Smooth muscle cell (in vitro differentiated cells): ENCODE results near the gene LILRB5. TPM values are rescaled to one million over a fixed set of nuclear protein-coding genes. Genes with fewer than 3 reads are reported as not detected.

ENCODE experiments used
- DNase-seq: peaks from one replicate; lab custom pipeline; 2025; ENCODE audit not compliant: unreplicated experiment; lab: John Stamatoyannopoulos, UW
- H2AFZ ChIP-seq: fragments of 200-600 bp; sonication (generic); 2 replicates; pipeline ENCODE4 v1.6.0; 2016; ENCODE audit warnings: antibody characterized with exemption, low read depth, mild to moderate bottlenecking
- H3F3A ChIP-seq: fragments of 200-600 bp; sonication (generic); 2 replicates; pipeline ENCODE4 v1.6.0; 2017; ENCODE audit warnings: antibody characterized with exemption, low read depth
- H3K27ac ChIP-seq: fragments of 200-600 bp; sonication (generic); 2 replicates; pipeline ENCODE4 v1.5.1; 2016; ENCODE audit warnings: low read depth, mild to moderate bottlenecking
- H3K27me3 ChIP-seq: fragments of 200-600 bp; sonication (generic); 2 replicates; pipeline ENCODE4 v1.6.1; 2016; ENCODE audit warnings: low read depth, mild to moderate bottlenecking
- H3K36me3 ChIP-seq: fragments of 200-600 bp; sonication (generic); 2 replicates; pipeline ENCODE4 v1.5.1; 2016; ENCODE audit warnings: low read depth
- H3K4me1 ChIP-seq: fragments of 200-600 bp; sonication (generic); 2 replicates; pipeline ENCODE4 v1.5.1; 2016; ENCODE audit warnings: low read depth
- H3K4me2 ChIP-seq: fragments of 200-600 bp; sonication (generic); 2 replicates; pipeline ENCODE4 v1.6.0; 2016; ENCODE audit warnings: mild to moderate bottlenecking
- H3K4me3 ChIP-seq: fragments of 200-600 bp; sonication (generic); 2 replicates; pipeline ENCODE4 v1.5.1; 2016; ENCODE audit warnings: mild to moderate bottlenecking
- H3K79me2 ChIP-seq: fragments of 200-600 bp; sonication (generic); 2 replicates; pipeline ENCODE4 v1.6.0; 2016; ENCODE audit warnings: low read depth, mild to moderate bottlenecking
- H3K9ac ChIP-seq: fragments of 200-600 bp; sonication (generic); 2 replicates; pipeline ENCODE4 v1.6.0; 2016; ENCODE audit warnings: low read depth
- H3K9me3 ChIP-seq: fragments of 200-600 bp; sonication (generic); replicated peaks from 2 replicates; pipeline ENCODE4 v1.5.1; 2016; ENCODE audit warnings: low read depth
- H4K20me1 ChIP-seq: fragments of 200-600 bp; sonication (generic); 2 replicates; pipeline ENCODE4 v1.6.0; 2016; ENCODE audit warnings: low read depth
- WGBS: methylation state at CpG from one replicate; pipeline ENCODE4 v1.1.7; 2016; ENCODE audit warnings: low lambda C conversion rate; 5-methylcytosine and 5-hydroxymethylcytosine counted together
- polyA plus RNA-seq: library from polyadenylated mRNA; unstranded; fragments of >200 nt; fragmentation: Nextera tagmentation; extraction: Ambion mirVana; gene quantifications from 2 replicates; pipeline ENCODE4 v1.2.1, GENCODE V29; 2016
- total RNA-seq: library from RNA; depleted of rRNA; stranded (reverse); fragments of >200 nt; gene quantifications from 2 replicates; pipeline ENCODE4 v1.2.3, GENCODE V29; 2014
- TF ChIP-seq, protein P1 (sequence below): fragments of 200-600 bp; sonication (generic); IDR thresholded peaks from 2 replicates; pipeline ENCODE4 v1.5.1; 2017; ENCODE audit warnings: borderline replicate concordance, mild to moderate bottlenecking, antibody characterized with exemption; ENCODE audit not compliant: insufficient read depth, poor library complexity, severe bottlenecking

Gene LILRB5
- total and polyA plus RNA-seq, 2 experiments from 2014 or later, result not detected

GRCh38 chr19:54299126-54299498, 42.0 kb upstream of the LILRB5 start:
- no peak overlapping the region for H2AFZ ChIP-seq
- no peak overlapping the region for H3K9ac ChIP-seq
- TF ChIP-seq, protein P1, sequence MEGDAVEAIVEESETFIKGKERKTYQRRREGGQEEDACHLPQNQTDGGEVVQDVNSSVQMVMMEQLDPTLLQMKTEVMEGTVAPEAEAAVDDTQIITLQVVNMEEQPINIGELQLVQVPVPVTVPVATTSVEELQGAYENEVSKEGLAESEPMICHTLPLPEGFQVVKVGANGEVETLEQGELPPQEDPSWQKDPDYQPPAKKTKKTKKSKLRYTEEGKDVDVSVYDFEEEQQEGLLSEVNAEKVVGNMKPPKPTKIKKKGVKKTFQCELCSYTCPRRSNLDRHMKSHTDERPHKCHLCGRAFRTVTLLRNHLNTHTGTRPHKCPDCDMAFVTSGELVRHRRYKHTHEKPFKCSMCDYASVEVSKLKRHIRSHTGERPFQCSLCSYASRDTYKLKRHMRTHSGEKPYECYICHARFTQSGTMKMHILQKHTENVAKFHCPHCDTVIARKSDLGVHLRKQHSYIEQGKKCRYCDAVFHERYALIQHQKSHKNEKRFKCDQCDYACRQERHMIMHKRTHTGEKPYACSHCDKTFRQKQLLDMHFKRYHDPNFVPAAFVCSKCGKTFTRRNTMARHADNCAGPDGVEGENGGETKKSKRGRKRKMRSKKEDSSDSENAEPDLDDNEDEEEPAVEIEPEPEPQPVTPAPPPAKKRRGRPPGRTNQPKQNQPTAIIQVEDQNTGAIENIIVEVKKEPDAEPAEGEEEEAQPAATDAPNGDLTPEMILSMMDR, result no peak
- peaks cover 10% of the 10 kb centered on the region for H3K27me3 ChIP-seq
- H3K27ac ChIP-seq, result no peak overlapping the region
- H3K4me1 ChIP-seq, result no peaks in the 10 kb centered on the region
- no peak overlapping the region for H3K4me3 ChIP-seq
- 63% methylated on average over 7 of the region's 7 CpGs for WGBS
- no peak for DNase-seq
- H3K4me2 ChIP-seq, result no peak overlapping the region
- no peaks in the 10 kb centered on the region for H3K79me2 ChIP-seq
- no peaks in the 10 kb centered on the region for H3K9me3 ChIP-seq
- no peaks in the 10 kb centered on the region for H3K36me3 ChIP-seq
- H4K20me1 ChIP-seq, result no peaks in the 10 kb centered on the region
- no peaks in the 10 kb centered on the region for H3F3A ChIP-seq

GRCh38 chr19:54298357-54299125, 41.5 kb upstream of the LILRB5 start:
- H3K9me3 ChIP-seq, result no peaks in the 10 kb centered on the region
- H3K36me3 ChIP-seq, result no peaks in the 10 kb centered on the region
- peaks cover 10% of the 10 kb centered on the region for H3K27me3 ChIP-seq
- H3K4me2 ChIP-seq, result no peak overlapping the region
- H3K9ac ChIP-seq, result no peak overlapping the region
- no peaks in the 10 kb centered on the region for H4K20me1 ChIP-seq
- no peak overlapping the region for H3K27ac ChIP-seq
- no peak overlapping the region for H3K4me3 ChIP-seq
- TF ChIP-seq, protein P1, result no peak
- H2AFZ ChIP-seq, result no peak overlapping the region
- WGBS, result 65% methylated on average over 4 of the region's 4 CpGs
- H3K4me1 ChIP-seq, result no peaks in the 10 kb centered on the region
- H3F3A ChIP-seq, result no peaks in the 10 kb centered on the region
- no peaks in the 10 kb centered on the region for H3K79me2 ChIP-seq
- DNase-seq, result no peak

DNA sequence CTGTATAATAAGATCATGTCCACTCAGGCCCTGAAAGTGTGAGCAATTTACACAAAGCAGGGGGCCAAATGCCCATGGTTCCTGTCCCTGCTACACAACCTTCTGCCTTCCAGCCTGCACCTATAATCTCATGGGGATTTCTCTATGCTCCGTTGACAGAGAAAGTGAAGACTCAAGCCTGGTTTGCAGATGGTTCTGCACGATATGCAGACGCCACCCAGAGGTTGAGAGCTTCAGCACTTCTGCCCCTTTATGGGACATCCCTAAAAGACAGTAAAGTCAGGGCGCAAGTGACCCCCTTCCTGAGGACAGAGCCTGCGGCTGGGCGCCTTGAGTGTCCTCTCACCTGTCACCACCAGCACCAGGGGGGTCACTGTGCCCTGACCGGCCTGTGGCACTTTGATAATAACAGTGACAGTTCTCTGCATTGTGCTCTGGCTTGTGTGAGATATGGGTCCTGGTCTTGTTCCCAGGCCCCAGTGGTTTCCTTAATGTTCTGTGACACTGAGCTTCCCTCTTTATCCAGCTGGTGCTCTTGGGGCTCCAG, 40.8 kb upstream of the LILRB5 start:
- Histone ChIP-seq H3K9me3 (no peaks in the 10 kb centered on the region), H3F3A (no peaks in the 10 kb centered on the region), H3K27me3 (peaks cover 10% of the 10 kb centered on the region), H3K4me1 (no peaks in the 10 kb centered on the region), H3K4me2 (no peak overlapping the region), H3K27ac (no peak overlapping the region), H4K20me1 (no peaks in the 10 kb centered on the region), H2AFZ (no peak overlapping the region), H3K9ac (no peak overlapping the region), H3K79me2 (no peaks in the 10 kb centered on the region), H3K4me3 (no peak overlapping the region), H3K36me3 (no peaks in the 10 kb centered on the region)
- TF ChIP-seq, protein P1, result no peak
- 55% methylated on average over 7 of the region's 7 CpGs for WGBS
- no peak for DNase-seq
